Measurements from ENCODE around the gene F12.
"Not testable (repeated sequence)": the region's sequence is repeated elsewhere in the genome, so short reads cannot be mapped to it uniquely, and the experiment has no call there.

Gene F12

GRCh38 chr5:177432143-177432838 is 22.9 kb upstream of the F12 start:
- DNase-seq (ENCODE audit: low spot score): no peak

- no peak for DNase-seq (ENCODE audit: low spot score)
Observed at GRCh38 chr5:177431317-177432142, 22.2 kb upstream of the F12 start.

- DNase-seq (ENCODE audit: low spot score): no peak
Observed at GRCh38 chr5:177430972-177431316, 21.6 kb upstream of the F12 start.

GRCh38 chr5:177430140-177430951 is 21.0 kb upstream of the F12 start:
- no peak for DNase-seq (ENCODE audit: low spot score)

GRCh38 chr5:177429248-177430040 is 20.1 kb upstream of the F12 start:
- no peak for DNase-seq (ENCODE audit: low spot score)

GRCh38 chr5:177428574-177429217 is 19.3 kb upstream of the F12 start:
- DNase-seq (ENCODE audit: low spot score): no peak

- DNase-seq (ENCODE audit: low spot score): no peak
Observed at GRCh38 chr5:177427919-177428573, 18.7 kb upstream of the F12 start.

- DNase-seq (ENCODE audit: low spot score): peak; percentile 48
Observed at GRCh38 chr5:177427211-177427822, 18.0 kb upstream of the F12 start.

- peak; percentile 98 for DNase-seq (ENCODE audit: low spot score)
Observed at GRCh38 chr5:177426566-177427210, 17.3 kb upstream of the F12 start, which contains the start of gene GRK6. GRK6 (plus strand) TSS chr5:177426676; CDS start chr5:177426846, 170 bp downstream.

- peak; percentile 98 for DNase-seq (ENCODE audit: low spot score)
Observed at GRCh38 chr5:177425801-177426565, 16.6 kb upstream of the F12 start.

- no peak for DNase-seq (ENCODE audit: low spot score)
Observed at GRCh38 chr5:177425196-177425800, 15.9 kb upstream of the F12 start.

- DNase-seq (ENCODE audit: low spot score): no peak
Observed at GRCh38 chr5:177423671-177424070, 14.3 kb upstream of the F12 start.

- no peak for DNase-seq (ENCODE audit: low spot score)
Observed at GRCh38 chr5:177421062-177421798, 11.9 kb upstream of the F12 start.

GRCh38 chr5:177420472-177420871 is 11.1 kb upstream of the F12 start:
- DNase-seq (ENCODE audit: low spot score): not testable (repeated sequence)

- DNase-seq (ENCODE audit: low spot score): no peak
Observed at GRCh38 chr5:177419046-177419445, 9.7 kb upstream of the F12 start.

- DNase-seq (ENCODE audit: low spot score): not testable (repeated sequence)
Observed at GRCh38 chr5:177417081-177417480, 7.7 kb upstream of the F12 start.

- no peak for DNase-seq (ENCODE audit: low spot score)
Observed at GRCh38 chr5:177414481-177414880, 5.1 kb upstream of the F12 start.

All from D341Med (cell line).